CD14-positive monocyte (primary cell): Measurements from ENCODE around the gene GNAZ. TPM values are rescaled to one million over a fixed set of nuclear protein-coding genes. Genes with fewer than 3 reads are reported as not detected.

Experiments used
- DNase-seq, 3 donors: peaks; one replicate each; pipeline ENCODE4 v3.0.0-alpha.2; 2011 to 2022
- H2AFZ ChIP-seq: 2 replicates; pipeline ENCODE4 v1.6.0; 2012; ENCODE audit warnings: mild to moderate bottlenecking, low read depth, low read length, inconsistent platforms; ENCODE audit not compliant: insufficient read depth, poor library complexity, severe bottlenecking
- H3K27ac ChIP-seq, 2 donors: 1 replicate in 1 of 2; 2 replicates in 1 of 2; pipeline ENCODE4 v1.5.1; 2012 to 2013; ENCODE audit warnings: low read length in 2 of 2, control low read depth in 1 of 2, inconsistent platforms in 1 of 2, low read depth in 1 of 2, mild to moderate bottlenecking in 1 of 2
- H3K27me3 ChIP-seq, 2 donors: one replicate each; pipeline versions ENCODE4 v1.6.0 to v1.6.1; 2011 to 2013; ENCODE audit warnings: low read length in 2 of 2; ENCODE audit not compliant: control insufficient read depth in 2 of 2, insufficient read depth in 2 of 2
- H3K36me3 ChIP-seq, 2 donors: replicated peaks in 1 of 2; 1 replicate in 1 of 2; 2 replicates in 1 of 2; pipeline versions ENCODE4 v1.5.1 to v1.6.1; 2012 to 2013; ENCODE audit warnings: low read length in 2 of 2, control low read depth in 1 of 2, inconsistent platforms in 1 of 2, mild to moderate bottlenecking in 1 of 2; ENCODE audit not compliant: insufficient read depth in 2 of 2, control insufficient read depth in 1 of 2
- H3K4me1 ChIP-seq, 2 donors: 1 replicate in 1 of 2; 2 replicates in 1 of 2; pipeline versions ENCODE4 v1.5.1 to v1.6.1; 2012 to 2013; ENCODE audit warnings: low read length in 2 of 2, control low read depth in 1 of 2, inconsistent platforms in 1 of 2, mild to moderate bottlenecking in 1 of 2, moderate library complexity in 1 of 2; ENCODE audit not compliant: insufficient read depth in 2 of 2, control insufficient read depth in 1 of 2
- H3K4me2 ChIP-seq: replicated peaks from 2 replicates; pipeline ENCODE3; 2012; ENCODE audit warnings: low read length, moderate library complexity, mild to moderate bottlenecking; ENCODE audit not compliant: poor library complexity, severe bottlenecking; ENCODE audit errors: extremely low read depth
- H3K4me3 ChIP-seq, 3 experiments: fragments of 200-600 bp in 1 of 3; sonication (generic) in 1 of 3; replicated peaks in 1 of 3; 1 replicate in 2 of 3; 2 replicates in 1 of 3; pipeline ENCODE4 v1.5.1; 2011 to 2013; ENCODE audit warnings: low read length in 3 of 3, mild to moderate bottlenecking in 3 of 3, control low read depth in 2 of 3, low read depth in 2 of 3, inconsistent platforms in 1 of 3, moderate library complexity in 1 of 3
- H3K79me2 ChIP-seq: 2 replicates; pipeline ENCODE4 v1.6.0; 2012; ENCODE audit warnings: mild to moderate bottlenecking, control low read depth, inconsistent platforms, low read length, moderate library complexity; ENCODE audit not compliant: insufficient read depth
- H3K9ac ChIP-seq: 2 replicates; pipeline ENCODE4 v1.6.0; 2017; ENCODE audit warnings: low read length, mild to moderate bottlenecking; ENCODE audit not compliant: insufficient read depth, poor library complexity, severe bottlenecking
- H3K9me3 ChIP-seq, 2 donors: replicated peaks in 1 of 2; 1 replicate in 1 of 2; 2 replicates in 1 of 2; pipeline versions ENCODE4 v1.5.1 to v1.6.1; 2012 to 2013; ENCODE audit warnings: low read length in 2 of 2, control low read depth in 1 of 2; ENCODE audit not compliant: control insufficient read depth in 1 of 2, insufficient read depth in 1 of 2
- H4K20me1 ChIP-seq: 2 replicates; pipeline ENCODE4 v1.6.0; 2012; ENCODE audit warnings: mild to moderate bottlenecking, low read length, control low read depth, moderate library complexity; ENCODE audit not compliant: insufficient read depth
- H3K27ac Mint-ChIP-seq, 7 donors: one replicate each; pipeline ENCODE4 v1.8.0; 2020; ENCODE audit warnings: mild to moderate bottlenecking in 7 of 7, mixed read lengths in 7 of 7, moderate library complexity in 6 of 7, inconsistent platforms in 2 of 7
- H3K27me3 Mint-ChIP-seq, 3 donors: one replicate each; pipeline ENCODE4 v1.8.0; 2021 to 2022; ENCODE audit warnings: low read depth in 3 of 3, mild to moderate bottlenecking in 3 of 3, mixed read lengths in 3 of 3, moderate library complexity in 3 of 3, inconsistent platforms in 1 of 3
- H3K36me3 Mint-ChIP-seq, 2 donors: one replicate each; pipeline ENCODE4 v1.8.0; 2020; ENCODE audit warnings: mixed read lengths in 2 of 2, inconsistent platforms in 1 of 2, mild to moderate bottlenecking in 1 of 2
- H3K4me1 Mint-ChIP-seq: one replicate; pipeline ENCODE4 v1.8.0; 2020; ENCODE audit warnings: mild to moderate bottlenecking, mixed read lengths
- H3K4me3 Mint-ChIP-seq, 2 donors: one replicate each; pipeline ENCODE4 v1.8.0; 2020; ENCODE audit warnings: mild to moderate bottlenecking in 2 of 2, mixed read lengths in 2 of 2, moderate library complexity in 1 of 2
- H3K9me3 Mint-ChIP-seq, 7 donors: one replicate each; pipeline ENCODE4 v1.8.0; 2020 to 2022; ENCODE audit warnings: mixed read lengths in 7 of 7, mild to moderate bottlenecking in 6 of 7, moderate library complexity in 6 of 7, inconsistent platforms in 2 of 7
- WGBS: methylation state at CpG from one replicate; pipeline ENCODE4 v1.1.5; 2013; ENCODE audit warnings: missing lambda C conversion rate; ENCODE audit not compliant: insufficient coverage; 5-methylcytosine and 5-hydroxymethylcytosine counted together
- intact Hi-C, 2 donors: fragments of 100-400 bp; cut with micrococcal nuclease; formaldehyde crosslinking; loops; one replicate each; pipeline versions ENCODE4 v1.15.0 to v1.15.1; 2023
- polyA plus RNA-seq, 3 donors: library from polyadenylated mRNA; depleted of rRNA in 1 of 3; unstranded in 2 of 3; stranded (reverse) in 1 of 3; fragments of 300-500 nt in 2 of 3; fragments of >200 nt in 1 of 3; fragmentation: Illumina TruSeq in 2 of 3; gene quantifications; 1 replicate in 2 of 3; 2 replicates in 1 of 3; pipeline ENCODE4 v1.2.3, GENCODE V29; 2012 to 2021
- TF ChIP-seq, protein P1 (sequence below): fragments of 200-600 bp; IDR thresholded peaks from one replicate; pipeline ENCODE4 v1.8.0; 2022; ENCODE audit warnings: antibody characterized with exemption, mild to moderate bottlenecking

Gene GNAZ
- polyA plus RNA-seq, 3 donors = 0.04 to 0.05 TPM; not detected in 1

- no peak overlapping the region for H3K4me3 Mint-ChIP-seq
- intact Hi-C loops = no loop called here
- DNase-seq = no peak
- H3K4me2 ChIP-seq = no peak overlapping the region
- TF ChIP-seq, protein P1, sequence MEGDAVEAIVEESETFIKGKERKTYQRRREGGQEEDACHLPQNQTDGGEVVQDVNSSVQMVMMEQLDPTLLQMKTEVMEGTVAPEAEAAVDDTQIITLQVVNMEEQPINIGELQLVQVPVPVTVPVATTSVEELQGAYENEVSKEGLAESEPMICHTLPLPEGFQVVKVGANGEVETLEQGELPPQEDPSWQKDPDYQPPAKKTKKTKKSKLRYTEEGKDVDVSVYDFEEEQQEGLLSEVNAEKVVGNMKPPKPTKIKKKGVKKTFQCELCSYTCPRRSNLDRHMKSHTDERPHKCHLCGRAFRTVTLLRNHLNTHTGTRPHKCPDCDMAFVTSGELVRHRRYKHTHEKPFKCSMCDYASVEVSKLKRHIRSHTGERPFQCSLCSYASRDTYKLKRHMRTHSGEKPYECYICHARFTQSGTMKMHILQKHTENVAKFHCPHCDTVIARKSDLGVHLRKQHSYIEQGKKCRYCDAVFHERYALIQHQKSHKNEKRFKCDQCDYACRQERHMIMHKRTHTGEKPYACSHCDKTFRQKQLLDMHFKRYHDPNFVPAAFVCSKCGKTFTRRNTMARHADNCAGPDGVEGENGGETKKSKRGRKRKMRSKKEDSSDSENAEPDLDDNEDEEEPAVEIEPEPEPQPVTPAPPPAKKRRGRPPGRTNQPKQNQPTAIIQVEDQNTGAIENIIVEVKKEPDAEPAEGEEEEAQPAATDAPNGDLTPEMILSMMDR = no peak
- no peak overlapping the region for H3K27ac Mint-ChIP-seq
- H3K36me3 ChIP-seq = no peaks in the 10 kb centered on the region
- H3K9me3 Mint-ChIP-seq = no peaks in the 10 kb centered on the region
- no peaks in the 10 kb centered on the region for H3K79me2 ChIP-seq
- peaks cover 0 to 3% (median 2%) of the 10 kb centered on the region in 3 donors for H3K27me3 Mint-ChIP-seq
- no peak overlapping the region for H2AFZ ChIP-seq
- H4K20me1 ChIP-seq = no peaks in the 10 kb centered on the region
- H3K9ac ChIP-seq = no peak overlapping the region
- WGBS = 81% methylated on average over 13 of the region's 14 CpGs
- no peaks in the 10 kb centered on the region for H3K4me1 Mint-ChIP-seq
- H3K9me3 ChIP-seq = no peaks in the 10 kb centered on the region
- H3K4me3 ChIP-seq = no peak overlapping the region
- H3K27me3 ChIP-seq = no peaks in the 10 kb centered on the region
- no peaks in the 10 kb centered on the region for H3K4me1 ChIP-seq
- H3K36me3 Mint-ChIP-seq = no peaks in the 10 kb centered on the region
- H3K27ac ChIP-seq = no peak overlapping the region
Observed at GRCh38 chr22:23113067-23113846, 42.9 kb downstream of the GNAZ start.

GRCh38 chr22:23113847-23114720 is 43.8 kb downstream of the GNAZ start:
- no peaks in the 10 kb centered on the region for H3K9me3 ChIP-seq
- TF ChIP-seq, protein P1 = no peak
- WGBS = 92% methylated on average over 15 of the region's 18 CpGs
- H3K27me3 ChIP-seq = no peaks in the 10 kb centered on the region
- no peak overlapping the region for H3K9ac ChIP-seq
- no peak overlapping the region for H3K27ac ChIP-seq
- Mint-ChIP-seq H3K27me3 (peaks cover 0 to 3% (median 2%) of the 10 kb centered on the region in 3 donors), H3K27ac (no peak overlapping the region), H3K4me3 (no peak overlapping the region), H3K9me3 (no peaks in the 10 kb centered on the region), H3K36me3 (no peaks in the 10 kb centered on the region), H3K4me1 (no peaks in the 10 kb centered on the region)
- H3K4me1 ChIP-seq = no peaks in the 10 kb centered on the region
- no peaks in the 10 kb centered on the region for H3K79me2 ChIP-seq
- H4K20me1 ChIP-seq = no peaks in the 10 kb centered on the region
- H3K4me3 ChIP-seq = no peak overlapping the region
- H3K4me2 ChIP-seq = no peak overlapping the region
- H3K36me3 ChIP-seq = no peaks in the 10 kb centered on the region
- intact Hi-C loops = no loop called here
- no peak overlapping the region for H2AFZ ChIP-seq
- no peak for DNase-seq
